Measurements from ENCODE around the gene DMRT1.

Gene DMRT1

GRCh38 chr9:876425-876824 is 34.9 kb downstream of the DMRT1 start:
- Histone ChIP-seq H3K36me3 (ENCODE audit: control insufficient read depth, insufficient read depth, low read length) (no peaks in the 10 kb centered on the region), H3K9ac (ENCODE audit: low read length) (no peak overlapping the region), H3K4me3 (ENCODE audit: low read length) (no peak overlapping the region), H3K27me3 (ENCODE audit: control insufficient read depth, insufficient read depth, low read length) (no peaks in the 10 kb centered on the region), H3K9me3 (ENCODE audit: control insufficient read depth, low read length) (no peaks in the 10 kb centered on the region), H3K4me1 (ENCODE audit: control insufficient read depth, insufficient read depth, low read length) (no peaks in the 10 kb centered on the region)

GRCh38 chr9:878239-878638 is 36.7 kb downstream of the DMRT1 start:
- Histone ChIP-seq H3K9me3 (ENCODE audit: control insufficient read depth, low read length) (no peaks in the 10 kb centered on the region), H3K4me3 (ENCODE audit: low read length) (no peak overlapping the region), H3K9ac (ENCODE audit: low read length) (no peak overlapping the region), H3K36me3 (ENCODE audit: control insufficient read depth, insufficient read depth, low read length) (no peaks in the 10 kb centered on the region), H3K27me3 (ENCODE audit: control insufficient read depth, insufficient read depth, low read length) (no peaks in the 10 kb centered on the region), H3K4me1 (ENCODE audit: control insufficient read depth, insufficient read depth, low read length) (no peaks in the 10 kb centered on the region)

GRCh38 chr9:880725-881124 is 39.2 kb downstream of the DMRT1 start:
- H3K9me3 ChIP-seq (ENCODE audit: control insufficient read depth, low read length): no peaks in the 10 kb centered on the region
- H3K27me3 ChIP-seq (ENCODE audit: control insufficient read depth, insufficient read depth, low read length): no peaks in the 10 kb centered on the region
- H3K9ac ChIP-seq (ENCODE audit: low read length): no peak overlapping the region
- no peaks in the 10 kb centered on the region for H3K4me1 ChIP-seq (ENCODE audit: control insufficient read depth, insufficient read depth, low read length)
- no peaks in the 10 kb centered on the region for H3K36me3 ChIP-seq (ENCODE audit: control insufficient read depth, insufficient read depth, low read length)
- H3K4me3 ChIP-seq (ENCODE audit: low read length): no peak overlapping the region

GRCh38 chr9:882416-882924 is 41.0 kb downstream of the DMRT1 start:
- Histone ChIP-seq H3K4me1 (ENCODE audit: control insufficient read depth, insufficient read depth, low read length) (no peaks in the 10 kb centered on the region), H3K9ac (ENCODE audit: low read length) (no peak overlapping the region), H3K36me3 (ENCODE audit: control insufficient read depth, insufficient read depth, low read length) (no peaks in the 10 kb centered on the region), H3K4me3 (ENCODE audit: low read length) (no peak overlapping the region), H3K9me3 (ENCODE audit: control insufficient read depth, low read length) (no peaks in the 10 kb centered on the region), H3K27me3 (ENCODE audit: control insufficient read depth, insufficient read depth, low read length) (no peaks in the 10 kb centered on the region)

DNA sequence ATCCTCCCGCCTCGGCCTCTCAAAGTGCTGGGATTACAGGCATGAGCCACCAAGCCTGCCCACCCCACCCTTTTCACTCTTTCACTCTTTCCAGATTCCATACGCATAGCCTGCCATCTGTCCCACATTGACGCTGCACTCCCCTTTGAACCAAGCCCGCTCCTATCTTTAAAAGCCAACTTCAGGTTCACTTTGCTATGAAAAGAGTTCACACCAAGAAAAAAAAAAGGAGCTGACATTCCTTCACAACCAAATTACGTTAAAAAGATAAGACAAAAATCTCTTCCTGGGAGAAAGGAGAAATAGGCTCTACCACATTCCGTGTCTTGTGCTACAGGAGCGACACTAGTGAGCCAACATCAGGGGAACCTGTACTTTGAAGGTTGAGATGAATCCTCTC is 41.5 kb downstream of the DMRT1 start:
- no peak overlapping the region for H3K9ac ChIP-seq (ENCODE audit: low read length)
- H3K9me3 ChIP-seq (ENCODE audit: control insufficient read depth, low read length): no peaks in the 10 kb centered on the region
- H3K27me3 ChIP-seq (ENCODE audit: control insufficient read depth, insufficient read depth, low read length): no peaks in the 10 kb centered on the region
- H3K36me3 ChIP-seq (ENCODE audit: control insufficient read depth, insufficient read depth, low read length): no peaks in the 10 kb centered on the region
- H3K4me1 ChIP-seq (ENCODE audit: control insufficient read depth, insufficient read depth, low read length): no peaks in the 10 kb centered on the region
- no peak overlapping the region for H3K4me3 ChIP-seq (ENCODE audit: low read length)

GRCh38 chr9:886886-887285 is 45.4 kb downstream of the DMRT1 start:
- Histone ChIP-seq H3K27me3 (ENCODE audit: control insufficient read depth, insufficient read depth, low read length) (no peaks in the 10 kb centered on the region), H3K9me3 (ENCODE audit: control insufficient read depth, low read length) (no peaks in the 10 kb centered on the region), H3K4me3 (ENCODE audit: low read length) (no peak overlapping the region), H3K4me1 (ENCODE audit: control insufficient read depth, insufficient read depth, low read length) (no peaks in the 10 kb centered on the region), H3K9ac (ENCODE audit: low read length) (no peak overlapping the region), H3K36me3 (ENCODE audit: control insufficient read depth, insufficient read depth, low read length) (no peaks in the 10 kb centered on the region)

DNA sequence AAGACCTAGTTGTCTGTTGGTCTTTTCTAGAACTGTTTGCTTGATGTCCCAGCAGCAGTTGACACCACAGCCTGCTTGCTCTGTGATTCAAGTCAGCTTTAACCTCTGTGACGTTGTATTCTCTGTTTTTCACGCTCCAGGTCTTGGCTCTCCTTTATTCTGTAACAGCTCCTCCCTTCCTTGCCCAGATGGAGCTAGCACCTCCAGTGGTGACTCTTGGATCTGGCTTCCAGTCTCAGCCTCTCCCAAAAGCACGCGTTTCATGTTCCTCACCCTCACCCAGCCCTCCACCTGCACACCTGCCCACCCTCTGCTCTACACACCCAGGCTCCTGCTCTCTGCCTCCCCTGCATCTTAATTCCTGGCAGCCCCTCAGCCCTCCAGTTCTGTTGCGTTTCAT is 50.6 kb downstream of the DMRT1 start:
- Histone ChIP-seq H3K27me3 (ENCODE audit: control insufficient read depth, insufficient read depth, low read length) (peaks cover 7% of the 10 kb centered on the region), H3K4me1 (ENCODE audit: control insufficient read depth, insufficient read depth, low read length) (peaks cover 6% of the 10 kb centered on the region), H3K9ac (ENCODE audit: low read length) (no peak overlapping the region), H3K4me3 (ENCODE audit: low read length) (no peak overlapping the region), H3K36me3 (ENCODE audit: control insufficient read depth, insufficient read depth, low read length) (no peaks in the 10 kb centered on the region), H3K9me3 (ENCODE audit: control insufficient read depth, low read length) (no peaks in the 10 kb centered on the region)

GRCh38 chr9:893115-893514 is 51.6 kb downstream of the DMRT1 start:
- no peaks in the 10 kb centered on the region for H3K36me3 ChIP-seq (ENCODE audit: control insufficient read depth, insufficient read depth, low read length)
- peaks cover 7% of the 10 kb centered on the region for H3K27me3 ChIP-seq (ENCODE audit: control insufficient read depth, insufficient read depth, low read length)
- H3K4me1 ChIP-seq (ENCODE audit: control insufficient read depth, insufficient read depth, low read length): peaks cover 6% of the 10 kb centered on the region
- no peaks in the 10 kb centered on the region for H3K9me3 ChIP-seq (ENCODE audit: control insufficient read depth, low read length)
- no peak overlapping the region for H3K4me3 ChIP-seq (ENCODE audit: low read length)
- H3K9ac ChIP-seq (ENCODE audit: low read length): no peak overlapping the region

DNA sequence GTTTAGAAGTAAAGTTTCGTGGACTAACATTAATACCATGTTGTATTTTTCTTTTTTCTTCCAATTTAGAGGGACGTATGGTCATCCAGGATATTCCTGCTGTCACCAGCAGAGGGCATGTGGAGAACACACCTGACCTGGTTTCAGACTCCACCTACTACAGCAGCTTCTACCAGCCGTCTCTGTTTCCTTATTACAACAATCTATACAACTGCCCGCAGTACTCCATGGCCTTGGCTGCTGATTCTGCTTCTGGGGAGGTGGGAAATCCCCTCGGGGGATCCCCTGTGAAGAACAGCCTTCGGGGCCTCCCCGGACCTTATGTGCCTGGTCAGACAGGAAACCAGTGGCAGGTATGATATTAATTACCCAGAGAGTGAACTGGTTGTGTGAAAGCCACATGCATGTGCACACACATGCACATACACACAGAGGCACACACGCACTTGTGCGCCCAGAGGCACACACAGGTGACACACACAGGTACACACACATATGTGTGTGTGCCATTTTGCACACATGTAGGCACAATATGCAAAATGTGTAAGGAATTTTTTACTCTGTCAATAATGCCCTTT is 52.4 kb downstream of the DMRT1 start:
- peak overlapping the region; percentile 8 for H3K9ac ChIP-seq (ENCODE audit: low read length)
- peaks cover 7% of the 10 kb centered on the region for H3K27me3 ChIP-seq (ENCODE audit: control insufficient read depth, insufficient read depth, low read length)
- no peak overlapping the region for H3K4me3 ChIP-seq (ENCODE audit: low read length)
- no peaks in the 10 kb centered on the region for H3K36me3 ChIP-seq (ENCODE audit: control insufficient read depth, insufficient read depth, low read length)
- peaks cover 6% of the 10 kb centered on the region for H3K4me1 ChIP-seq (ENCODE audit: control insufficient read depth, insufficient read depth, low read length)
- no peaks in the 10 kb centered on the region for H3K9me3 ChIP-seq (ENCODE audit: control insufficient read depth, low read length)

DNA sequence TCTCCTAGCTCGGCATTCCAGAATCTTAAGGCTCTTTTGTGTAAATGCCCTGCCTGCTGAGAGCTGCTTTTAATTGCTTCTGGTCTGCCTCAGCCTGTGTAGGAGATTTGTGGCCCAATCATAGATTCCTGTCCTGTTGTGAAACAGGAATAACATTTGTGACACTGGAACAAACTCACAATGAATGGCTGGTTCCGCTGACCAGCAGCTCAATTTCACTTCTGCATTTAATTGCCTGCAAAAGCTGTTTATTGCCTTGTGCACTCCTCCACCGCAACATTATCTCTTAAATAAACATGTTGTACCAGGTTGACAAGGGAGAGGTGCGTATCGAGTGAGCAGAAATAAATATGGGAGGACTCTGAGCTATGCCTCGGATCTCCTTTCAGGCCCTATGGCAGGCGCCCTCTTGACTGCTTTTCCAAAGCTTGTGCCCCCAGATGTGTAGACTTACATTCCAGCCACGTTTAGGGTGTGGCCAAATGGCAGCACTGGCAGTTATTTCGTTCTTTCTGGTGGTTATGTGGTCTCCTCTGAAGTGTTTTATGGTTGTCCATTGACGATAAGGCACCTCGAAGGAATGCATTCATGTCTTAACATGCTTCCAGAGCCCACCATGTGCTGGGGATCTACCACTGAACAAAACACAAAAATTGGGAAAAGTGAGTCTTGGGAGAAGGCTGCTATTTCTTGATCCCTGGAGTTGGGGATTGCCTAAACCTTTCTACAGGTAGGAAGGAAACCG is 58.1 kb downstream of the DMRT1 start:
- H3K9ac ChIP-seq (ENCODE audit: low read length): no peak overlapping the region
- no peaks in the 10 kb centered on the region for H3K36me3 ChIP-seq (ENCODE audit: control insufficient read depth, insufficient read depth, low read length)
- no peaks in the 10 kb centered on the region for H3K9me3 ChIP-seq (ENCODE audit: control insufficient read depth, low read length)
- H3K4me1 ChIP-seq (ENCODE audit: control insufficient read depth, insufficient read depth, low read length): no peaks in the 10 kb centered on the region
- H3K4me3 ChIP-seq (ENCODE audit: low read length): no peak overlapping the region
- H3K27me3 ChIP-seq (ENCODE audit: control insufficient read depth, insufficient read depth, low read length): peaks cover 16% of the 10 kb centered on the region

DNA sequence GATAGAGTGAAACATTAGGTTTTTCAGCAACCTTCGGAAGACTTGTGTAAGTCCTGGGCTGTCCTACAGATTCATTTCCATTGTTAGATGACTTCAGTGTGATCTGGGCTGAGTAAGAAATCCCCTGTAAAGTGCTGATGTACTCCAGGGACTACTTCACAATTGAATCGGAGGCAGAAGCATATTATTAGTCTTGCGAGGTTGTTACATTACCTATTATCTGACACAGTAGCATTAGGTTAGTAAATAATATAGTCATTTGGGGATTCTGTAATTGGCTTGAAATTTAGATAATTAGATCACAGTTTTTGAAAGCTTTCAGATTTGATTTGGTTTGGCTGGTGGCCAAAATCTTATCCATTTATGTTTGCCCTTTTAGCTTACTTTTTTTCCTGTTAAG is 62.4 kb downstream of the DMRT1 start:
- Histone ChIP-seq H3K4me1 (ENCODE audit: control insufficient read depth, insufficient read depth, low read length) (no peaks in the 10 kb centered on the region), H3K9me3 (ENCODE audit: control insufficient read depth, low read length) (no peaks in the 10 kb centered on the region), H3K4me3 (ENCODE audit: low read length) (no peak overlapping the region), H3K27me3 (ENCODE audit: control insufficient read depth, insufficient read depth, low read length) (peaks cover 30% of the 10 kb centered on the region), H3K9ac (ENCODE audit: low read length) (no peak overlapping the region), H3K36me3 (ENCODE audit: control insufficient read depth, insufficient read depth, low read length) (no peaks in the 10 kb centered on the region)

DNA sequence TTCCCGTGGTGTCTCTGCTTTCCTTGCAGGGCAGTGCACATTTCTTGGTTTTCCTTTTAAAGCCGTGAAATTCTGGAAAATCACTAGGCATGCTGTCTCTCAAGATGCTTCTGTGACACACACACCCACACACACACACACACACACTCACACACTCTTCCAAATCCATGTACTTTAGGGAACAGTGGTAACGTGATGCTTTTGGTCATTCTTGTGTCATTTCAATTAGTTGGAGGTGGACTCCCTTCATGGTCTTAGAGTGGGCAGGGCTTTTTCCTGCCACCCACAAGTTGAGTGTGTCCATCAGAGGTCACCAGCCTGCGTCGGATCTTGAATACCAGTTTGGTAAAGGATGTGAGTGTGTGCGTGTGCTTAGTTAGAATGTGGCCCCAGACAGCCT is 64.4 kb downstream of the DMRT1 start:
- Histone ChIP-seq H3K9me3 (ENCODE audit: control insufficient read depth, low read length) (no peaks in the 10 kb centered on the region), H3K9ac (ENCODE audit: low read length) (no peak overlapping the region), H3K4me3 (ENCODE audit: low read length) (no peak overlapping the region), H3K36me3 (ENCODE audit: control insufficient read depth, insufficient read depth, low read length) (no peaks in the 10 kb centered on the region), H3K4me1 (ENCODE audit: control insufficient read depth, insufficient read depth, low read length) (no peaks in the 10 kb centered on the region), H3K27me3 (ENCODE audit: control insufficient read depth, insufficient read depth, low read length) (peaks cover 26% of the 10 kb centered on the region)
